ENCODE results near the gene IL31RA. TPM values are rescaled to one million over a fixed set of nuclear protein-coding genes. Genes with fewer than 3 reads are reported as not detected.
"Not testable (repeated sequence)": the region's sequence is repeated elsewhere in the genome, so short reads cannot be mapped to it uniquely, and the experiment has no call there.

Gene IL31RA
- total RNA-seq, 1 donor from 2014 or later: not detected

GRCh38 chr5:55927861-55928655 lies 76.9 kb downstream of the IL31RA start:
- DNase-seq: no peak

DNA sequence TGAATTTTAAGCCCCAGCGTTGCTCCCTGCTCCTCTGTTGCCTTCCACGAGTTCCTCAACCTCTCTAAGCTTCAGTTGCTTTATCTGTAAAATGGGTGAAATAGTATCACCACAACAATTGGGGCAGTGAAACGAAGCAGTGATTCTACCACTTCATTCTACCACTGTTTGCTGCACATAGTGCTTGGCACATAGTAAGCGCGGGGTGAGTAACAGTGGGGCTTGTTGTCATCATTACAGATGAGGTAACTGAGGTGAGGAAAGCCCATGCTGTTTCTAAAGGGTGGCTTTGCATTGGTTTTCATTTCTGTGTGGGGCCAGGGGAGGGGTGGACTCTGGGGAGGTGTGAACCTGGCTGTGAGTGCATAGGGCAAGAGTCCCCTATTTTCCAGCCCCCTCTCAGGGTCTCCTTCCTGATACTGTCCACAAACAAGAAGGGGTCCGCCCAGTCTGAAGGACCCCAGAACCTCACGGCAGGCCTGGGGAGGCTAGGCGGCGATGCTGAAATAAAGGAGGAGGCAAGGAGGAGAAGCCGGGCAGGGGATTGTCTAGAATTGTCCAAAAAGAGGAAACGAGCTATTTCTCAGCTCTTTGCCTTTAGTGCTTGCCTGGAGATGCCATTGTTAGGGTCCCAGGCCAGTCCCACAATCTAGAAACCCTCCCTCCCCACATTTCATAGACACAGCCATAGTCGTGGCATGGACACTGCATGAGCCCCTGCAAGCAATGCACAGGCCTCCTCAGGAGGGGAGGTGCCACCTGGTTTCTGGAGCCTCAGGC lies 78.1 kb downstream of the IL31RA start:
- DNase-seq: no peak

- no peak for DNase-seq
These were observed 81.5 kb downstream of the IL31RA start for GRCh38 chr5:55932700-55933099.

- DNase-seq: no peak
These were observed 82.4 kb downstream of the IL31RA start for GRCh38 chr5:55933377-55934114.

DNA sequence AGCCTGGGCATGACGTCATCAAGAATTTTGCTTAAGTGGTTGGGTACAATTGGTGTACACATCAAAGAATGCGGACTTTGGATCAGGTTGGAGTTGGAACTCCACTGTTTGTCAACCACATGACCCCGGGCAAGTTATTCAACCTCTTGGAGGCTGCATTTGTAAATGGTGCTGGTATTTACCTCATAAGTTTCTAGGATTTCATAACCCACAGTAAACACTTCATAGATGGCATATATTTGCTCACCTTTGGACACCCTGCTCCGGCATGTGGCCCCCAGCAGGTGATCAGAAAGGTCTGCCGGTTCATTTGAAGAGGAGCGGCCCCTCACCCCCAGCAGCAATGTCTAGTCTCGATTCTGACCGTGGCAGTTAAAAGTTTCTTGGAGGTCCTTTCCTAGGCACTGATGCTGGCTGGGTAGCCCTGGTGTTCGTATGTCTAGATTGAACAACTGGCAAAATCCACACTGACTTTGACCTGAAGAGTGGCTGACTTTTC lies 83.0 kb downstream of the IL31RA start:
- DNase-seq: peak; percentile 28

DNA sequence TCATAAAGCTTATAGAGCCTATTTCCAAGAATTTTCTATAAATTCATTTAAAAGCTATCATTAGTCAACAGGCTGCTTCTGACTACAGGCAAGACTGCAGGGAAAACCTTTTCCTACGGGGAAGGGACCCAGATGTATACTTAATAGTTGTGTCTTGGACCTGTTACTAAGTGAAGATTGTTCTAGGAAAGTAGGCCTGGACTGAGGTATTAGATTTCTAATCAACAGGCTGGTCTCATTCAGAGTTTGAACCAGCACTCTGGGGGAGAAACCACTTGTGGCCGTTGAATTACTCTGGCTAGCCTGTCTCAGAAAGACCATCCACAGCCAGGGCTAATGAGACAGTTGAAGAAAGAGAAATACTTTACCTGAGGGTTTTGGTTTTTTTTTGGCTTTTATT lies 83.6 kb downstream of the IL31RA start:
- no peak for DNase-seq

DNA sequence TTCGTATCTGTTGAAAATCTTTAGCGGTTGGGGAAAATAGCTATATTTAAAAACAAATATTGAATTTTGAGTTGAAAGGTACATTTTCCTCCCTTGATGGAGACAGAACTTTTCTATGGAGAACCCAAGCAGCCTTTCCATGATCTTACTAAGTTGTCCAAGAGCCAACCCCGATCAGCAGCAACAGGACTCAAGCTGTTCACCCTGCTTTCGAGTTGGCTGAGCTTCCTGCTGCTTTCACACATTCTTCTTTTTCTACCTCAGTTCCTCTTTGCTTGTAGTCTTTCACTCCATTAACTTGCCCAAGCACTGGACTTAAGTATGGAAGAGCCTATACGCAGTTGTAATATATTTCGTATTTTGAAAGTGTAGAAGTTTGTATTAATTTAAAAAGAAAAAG lies 84.2 kb downstream of the IL31RA start:
- DNase-seq: no peak

- peak; percentile 93 for DNase-seq
These were observed 85.0 kb downstream of the IL31RA start for GRCh38 chr5:55936100-55936693.

DNA sequence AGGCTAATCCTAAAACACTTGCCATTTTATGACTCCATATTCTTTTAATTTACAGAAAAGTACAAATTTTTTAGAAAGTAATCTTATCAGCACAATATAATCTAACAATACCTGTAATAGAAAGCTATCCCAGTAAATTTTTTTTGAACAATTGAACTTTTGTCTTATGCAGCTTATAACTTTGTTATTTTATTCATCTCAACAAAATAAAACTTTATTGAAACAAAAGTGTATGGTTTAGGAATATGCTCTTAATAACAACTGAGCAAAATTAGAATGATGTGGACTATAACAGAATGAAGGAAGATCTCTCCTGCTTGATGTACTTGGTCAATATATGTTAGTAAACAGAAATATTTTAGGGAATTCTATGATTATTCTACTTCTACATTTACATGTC lies 86.4 kb downstream of the IL31RA start:
- not testable (repeated sequence) for DNase-seq

DNA sequence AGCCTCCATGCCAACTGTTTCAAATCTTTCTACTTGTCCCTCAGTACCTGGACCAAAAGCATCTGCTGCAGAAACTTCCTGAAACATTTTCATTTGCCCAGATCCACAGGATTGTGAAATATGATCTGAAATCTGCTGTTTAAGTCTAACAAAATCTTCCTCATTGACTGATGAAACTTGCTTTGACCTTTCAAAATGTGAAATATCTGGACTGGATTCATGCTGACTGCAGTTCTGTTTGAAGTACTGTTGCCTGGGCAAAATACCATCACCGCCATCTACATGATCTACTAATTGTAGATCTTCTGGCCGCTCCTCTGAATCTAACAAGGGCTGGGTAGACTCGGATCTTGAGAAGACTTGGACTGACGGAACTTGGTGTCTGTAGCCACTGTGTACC lies 90.0 kb downstream of the IL31RA start:
- DNase-seq: not testable (repeated sequence)

DNA sequence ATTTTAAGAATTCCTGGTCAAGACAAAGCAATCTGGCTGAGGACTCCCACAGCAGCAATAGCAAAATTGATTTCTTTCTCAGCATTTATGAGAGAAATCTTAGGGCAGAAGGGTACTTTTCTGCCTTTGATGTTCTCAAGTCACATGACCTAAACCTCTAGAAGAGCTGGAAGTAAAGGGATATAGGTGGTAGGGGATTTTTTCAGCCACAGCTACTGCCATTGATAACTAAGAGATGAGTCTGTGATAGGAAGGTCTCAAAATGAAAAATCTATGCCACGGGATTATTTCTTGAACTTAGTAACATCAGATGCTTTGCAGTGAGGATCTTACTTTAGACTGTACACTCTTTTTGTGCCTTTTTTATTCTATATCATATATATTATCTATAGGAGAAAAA lies 108.1 kb downstream of the IL31RA start:
- no peak for DNase-seq

- no peak for DNase-seq
These were observed 109.6 kb downstream of the IL31RA start for GRCh38 chr5:55960779-55961178.

DNA sequence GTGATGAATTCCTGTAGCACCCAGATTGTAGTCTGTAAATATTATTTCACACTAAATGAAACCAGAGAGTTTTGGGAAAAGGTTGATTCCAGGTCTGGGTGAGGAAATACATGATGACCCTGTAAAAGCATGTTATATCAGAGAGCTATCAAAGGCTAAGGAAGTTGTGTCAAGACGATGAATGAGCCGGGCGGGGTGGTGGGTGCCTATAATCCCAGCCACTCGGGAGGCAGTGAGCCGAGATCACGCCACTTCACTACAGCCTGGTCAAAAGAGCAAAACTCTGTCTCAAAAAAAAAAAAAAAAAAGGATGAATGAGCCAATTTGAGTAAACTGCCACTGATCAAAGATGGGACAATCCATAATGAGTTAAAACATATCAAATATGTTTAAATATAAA lies 114.4 kb downstream of the IL31RA start:
- no peak for DNase-seq

DNA sequence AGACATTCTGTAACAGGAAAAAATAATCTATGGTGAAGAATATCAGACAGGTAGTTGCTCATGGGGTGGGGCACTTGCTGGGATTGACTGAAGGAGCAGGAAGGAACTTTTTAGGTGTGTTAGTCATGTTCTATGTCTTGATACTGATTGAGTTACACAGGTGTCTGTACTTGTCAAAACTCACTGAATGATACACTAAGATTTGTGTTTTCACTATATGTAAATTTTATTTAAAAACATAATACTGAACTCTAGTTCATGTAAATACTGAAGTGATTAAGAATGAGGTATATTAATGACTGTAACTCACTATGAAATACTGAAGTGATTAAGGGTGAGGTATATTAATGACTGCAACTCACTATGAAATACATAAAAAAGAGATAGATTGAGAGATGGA lies 115.1 kb downstream of the IL31RA start:
- no peak for DNase-seq

DNA sequence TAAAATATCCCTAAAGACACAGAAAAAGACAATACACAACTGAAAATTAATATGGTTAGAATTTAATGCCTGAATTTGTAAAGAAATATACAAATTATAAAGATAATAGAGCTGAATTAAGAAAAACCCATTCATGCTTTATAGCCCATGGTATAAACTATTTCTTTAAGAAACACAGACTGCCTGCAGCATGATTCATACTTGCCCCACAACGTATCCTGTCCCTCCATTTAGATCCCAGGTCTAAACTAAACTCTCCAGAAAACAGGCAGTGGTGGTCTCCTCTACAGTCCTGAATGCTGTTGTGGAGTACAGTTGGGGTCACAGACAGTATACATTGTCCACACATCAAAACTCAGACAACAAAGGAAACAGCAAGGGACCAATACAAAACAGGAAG lies 118.8 kb downstream of the IL31RA start:
- DNase-seq: peak; percentile 55

Other genes with a start within 250 kb of the IL31RA start
- gene SLC38A9, start 139.0 kb upstream of the IL31RA start, total RNA-seq: 39.0 and 50.9 TPM in 2 replicates
- gene DDX4, start 113.3 kb upstream of the IL31RA start, total RNA-seq: 0.17 TPM in 1 of 2 replicates, not detected in the other
- 749 and 1,244 TPM in 2 replicates for gene IL6ST, start 143.6 kb downstream of the IL31RA start, total RNA-seq

All from dermis blood vessel endothelial cell (primary cell).